Thoracic aorta (tissue), 2 donors: Measurements from ENCODE around the gene DMD. TPM values are rescaled to one million over a fixed set of nuclear protein-coding genes. Genes with fewer than 3 reads are reported as not detected.
A peak's percentile ranks its signal among the peaks of the same experiment; 100 is the strongest.

Source experiments
- ATAC-seq: fragments of 150-250 bp; one replicate; pipeline ENCODE4 v1.8.0; 2017; ENCODE audit warnings: low read depth; ENCODE audit not compliant: insufficient number of reproducible peaks, low FRiP score
- DNase-seq: peaks from one replicate; pipeline ENCODE4 v3.0.0-alpha.2; 2020; ENCODE audit warnings: low spot score
- H3K27ac ChIP-seq, 2 donors: fragments of 200-600 bp; sonication (generic); 1 replicate in 1 of 2; 2 replicates in 1 of 2; pipeline ENCODE4 v1.5.1; 2016; ENCODE audit warnings: mild to moderate bottlenecking in 2 of 2, moderate library complexity in 2 of 2
- H3K27me3 ChIP-seq: fragments of 200-600 bp; sonication (generic); replicated peaks from 2 replicates; pipeline ENCODE4 v1.6.0; 2016; ENCODE audit warnings: mild to moderate bottlenecking; ENCODE audit not compliant: insufficient read depth
- H3K36me3 ChIP-seq: fragments of 200-600 bp; sonication (generic); one replicate; pipeline ENCODE4 v1.5.1; 2016
- H3K4me1 ChIP-seq, 2 donors: fragments of 200-600 bp; sonication (generic); 1 replicate in 1 of 2; 2 replicates in 1 of 2; pipeline versions ENCODE4 v1.5.1 to v1.6.0; 2016; ENCODE audit warnings: low read depth in 2 of 2, mild to moderate bottlenecking in 1 of 2; ENCODE audit not compliant: control insufficient read depth in 1 of 2
- H3K4me3 ChIP-seq: fragments of 200-600 bp; sonication (generic); 2 replicates; pipeline ENCODE4 v1.5.1; 2016; ENCODE audit warnings: mild to moderate bottlenecking
- H3K9me3 ChIP-seq: fragments of 200-600 bp; sonication (generic); 2 replicates; pipeline ENCODE4 v1.5.1; 2016
- total RNA-seq, 2 donors: library from RNA; depleted of rRNA; stranded (reverse); fragments of >200 nt; gene quantifications; one replicate each; pipeline versions ENCODE4 v1.1.0 to v1.2.3, GENCODE V29; 2016
- TF ChIP-seq, protein P1 (sequence below): fragments of 200-600 bp; sonication (generic); IDR thresholded peaks from one replicate; pipeline ENCODE4 v1.5.1; 2019; ENCODE audit warnings: antibody characterized with exemption

The DMD gene
- total RNA-seq, 2 donors from 2014 or later, result 224 to 233 TPM

- Histone ChIP-seq H3K9me3 (no peaks in the 10 kb centered on the region), H3K4me1 (no peaks in the 10 kb centered on the region), H3K27me3 (no peaks in the 10 kb centered on the region), H3K36me3 (no peaks in the 10 kb centered on the region), H3K4me3 (no peak overlapping the region), H3K27ac (peak overlapping the region in 1 of 2 donors; percentile 30)
- ATAC-seq (no peak), DNase-seq (no peak)
- TF ChIP-seq, protein P1, sequence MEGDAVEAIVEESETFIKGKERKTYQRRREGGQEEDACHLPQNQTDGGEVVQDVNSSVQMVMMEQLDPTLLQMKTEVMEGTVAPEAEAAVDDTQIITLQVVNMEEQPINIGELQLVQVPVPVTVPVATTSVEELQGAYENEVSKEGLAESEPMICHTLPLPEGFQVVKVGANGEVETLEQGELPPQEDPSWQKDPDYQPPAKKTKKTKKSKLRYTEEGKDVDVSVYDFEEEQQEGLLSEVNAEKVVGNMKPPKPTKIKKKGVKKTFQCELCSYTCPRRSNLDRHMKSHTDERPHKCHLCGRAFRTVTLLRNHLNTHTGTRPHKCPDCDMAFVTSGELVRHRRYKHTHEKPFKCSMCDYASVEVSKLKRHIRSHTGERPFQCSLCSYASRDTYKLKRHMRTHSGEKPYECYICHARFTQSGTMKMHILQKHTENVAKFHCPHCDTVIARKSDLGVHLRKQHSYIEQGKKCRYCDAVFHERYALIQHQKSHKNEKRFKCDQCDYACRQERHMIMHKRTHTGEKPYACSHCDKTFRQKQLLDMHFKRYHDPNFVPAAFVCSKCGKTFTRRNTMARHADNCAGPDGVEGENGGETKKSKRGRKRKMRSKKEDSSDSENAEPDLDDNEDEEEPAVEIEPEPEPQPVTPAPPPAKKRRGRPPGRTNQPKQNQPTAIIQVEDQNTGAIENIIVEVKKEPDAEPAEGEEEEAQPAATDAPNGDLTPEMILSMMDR, result no peak
These were observed 1982.4 kb downstream of the DMD start for GRCh38 chrX:31228909-31229308.

GRCh38 chrX:31228415-31228832 lies 1982.9 kb downstream of the DMD start:
- DNase-seq (no peak), ATAC-seq (no peak)
- Histone ChIP-seq H3K4me3 (no peak overlapping the region), H3K27ac (no peak overlapping the region), H3K4me1 (no peaks in the 10 kb centered on the region), H3K27me3 (no peaks in the 10 kb centered on the region), H3K9me3 (no peaks in the 10 kb centered on the region), H3K36me3 (no peaks in the 10 kb centered on the region)
- TF ChIP-seq, protein P1, result no peak

- DNase-seq (no peak), ATAC-seq (no peak)
- TF ChIP-seq, protein P1, result no peak
- Histone ChIP-seq H3K27me3 (no peaks in the 10 kb centered on the region), H3K4me3 (no peak overlapping the region), H3K36me3 (no peaks in the 10 kb centered on the region), H3K9me3 (no peaks in the 10 kb centered on the region), H3K4me1 (peaks cover 0 to 9% of the 10 kb centered on the region in 2 donors), H3K27ac (no peak overlapping the region)
These were observed 1984.1 kb downstream of the DMD start for GRCh38 chrX:31227250-31227649.

DNA sequence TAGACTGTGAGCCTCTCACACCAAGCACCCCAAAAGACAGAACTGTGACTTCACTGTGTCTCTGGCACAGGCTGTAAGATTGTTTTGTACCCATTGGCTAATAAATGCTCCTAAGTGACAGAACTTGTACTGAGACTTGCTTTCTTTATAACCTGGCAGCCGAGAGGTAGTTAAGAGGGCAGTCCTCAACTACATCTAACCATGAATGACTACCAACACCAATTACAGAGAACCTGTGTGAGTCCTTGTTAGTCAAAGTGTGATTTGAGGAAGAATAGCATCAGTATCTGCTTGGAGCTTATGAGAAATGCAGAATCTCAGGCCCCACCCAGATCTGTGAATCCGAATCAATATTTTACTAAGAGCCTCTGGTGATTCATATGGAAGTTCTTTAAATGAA lies 1985.5 kb downstream of the DMD start:
- Histone ChIP-seq H3K27me3 (no peaks in the 10 kb centered on the region), H3K4me1 (peaks cover 5 to 12% of the 10 kb centered on the region in 2 donors), H3K4me3 (no peak overlapping the region), H3K9me3 (no peaks in the 10 kb centered on the region), H3K27ac (no peak overlapping the region), H3K36me3 (no peaks in the 10 kb centered on the region)
- TF ChIP-seq, protein P1, result no peak
- no peak for ATAC-seq
- DNase-seq, result no peak

- Histone ChIP-seq H3K9me3 (no peaks in the 10 kb centered on the region), H3K27me3 (no peaks in the 10 kb centered on the region), H3K36me3 (no peaks in the 10 kb centered on the region), H3K4me1 (peaks cover 5 to 12% of the 10 kb centered on the region in 2 donors), H3K27ac (no peak overlapping the region), H3K4me3 (no peak overlapping the region)
- ATAC-seq (no peak), DNase-seq (no peak)
- TF ChIP-seq, protein P1, result no peak
These were observed 1986.9 kb downstream of the DMD start for GRCh38 chrX:31224381-31225012.
